Panc1 (cell line): ENCODE results near the gene TRABD2B. TPM values are rescaled to one million over a fixed set of nuclear protein-coding genes. Genes with fewer than 3 reads are reported as not detected.

Experiments
- ATAC-seq: fragments of 200-7000 bp; cut with Tn5 transposase; 2 replicates; pipeline ENCODE4 v1.9.1; 2020; ENCODE audit warnings: mild to moderate bottlenecking, moderate library complexity
- BruUV-seq: library from RNA; stranded (reverse); fragments of 400-500 nt; replicated peaks from 2 replicates; lab custom pipeline; 2021; lab: Mats Ljungman, UMichigan
- CTCF ChIA-PET: fragments of 300-600 bp; sonication (Branson Sonifier 250); formaldehyde crosslinking; loops from one replicate; lab custom pipeline; 2022; ENCODE audit warnings: antibody characterized with exemption; lab: Charles Lee
- POLR2A ChIA-PET: fragments of 300-600 bp; sonication (Branson Sonifier 250); formaldehyde crosslinking; loops from one replicate; lab custom pipeline; 2022; ENCODE audit warnings: antibody characterized with exemption; lab: Charles Lee
- DNase-seq: peaks from one replicate; pipeline ENCODE4 v3.0.0-alpha.2; 2010; ENCODE audit warnings: low read depth, low spot score
- H3K27ac ChIP-seq: 2 replicates; pipeline ENCODE4 v1.5.1; 2011; ENCODE audit warnings: mild to moderate bottlenecking, low read length, inconsistent platforms
- H3K27me3 ChIP-seq: fragments of 200-500 bp; sonication (Bioruptor generic); 2 replicates; pipeline ENCODE4 v1.6.0; 2014; ENCODE audit warnings: low read length, inconsistent platforms; ENCODE audit not compliant: control insufficient read depth, insufficient read depth
- H3K36me3 ChIP-seq: fragments of 200-500 bp; sonication (Bioruptor generic); 2 replicates; pipeline ENCODE4 v1.5.1; 2014; ENCODE audit warnings: inconsistent platforms, mild to moderate bottlenecking, low read length, moderate library complexity; ENCODE audit not compliant: control insufficient read depth, insufficient read depth
- H3K4me1 ChIP-seq: 2 replicates; pipeline ENCODE4 v1.5.1; 2011; ENCODE audit warnings: inconsistent platforms, mild to moderate bottlenecking, low read length, moderate library complexity; ENCODE audit not compliant: control insufficient read depth, insufficient read depth
- H3K4me3 ChIP-seq, 2 experiments: 2 replicates each; pipeline ENCODE4 v1.5.1; 2011 to 2012; ENCODE audit warnings: low read depth in 2 of 2, low read length in 2 of 2, mild to moderate bottlenecking in 2 of 2, inconsistent platforms in 1 of 2, moderate library complexity in 1 of 2
- H3K9me3 ChIP-seq: fragments of 200-500 bp; sonication (Bioruptor generic); 2 replicates; pipeline ENCODE4 v1.5.1; 2014; ENCODE audit warnings: low read depth, mild to moderate bottlenecking, inconsistent platforms, low read length, moderate library complexity; ENCODE audit not compliant: control insufficient read depth, insufficient read depth
- POLR2AphosphoS5 ChIP-seq: IDR thresholded peaks from 2 replicates; pipeline ENCODE4 v1.6.1; 2012; ENCODE audit warnings: mild to moderate bottlenecking, low read depth, low read length, moderate library complexity
- SIN3A ChIP-seq: IDR thresholded peaks from 2 replicates; pipeline ENCODE4 v1.6.1; 2012; ENCODE audit warnings: low read depth, mild to moderate bottlenecking, low read length, moderate library complexity, borderline replicate concordance; ENCODE audit not compliant: insufficient read depth
- TCF7L2 ChIP-seq: IDR thresholded peaks from 2 replicates; pipeline ENCODE4 v1.6.1; 2011; ENCODE audit warnings: mild to moderate bottlenecking, low read depth, low read length, inconsistent platforms
- in situ Hi-C: cut with HindIII; loops from 2 replicates; pipeline ENCODE4 v1.10.0; 2016; ENCODE audit warnings: low sequenced_read_pairs, low pct_unique_long_range_greater_than_20kb
- intact Hi-C: fragments of 100-400 bp; cut with micrococcal nuclease; formaldehyde crosslinking; loops from one replicate; pipeline ENCODE4 v1.10.0; 2022; ENCODE audit not compliant: unreplicated experiment
- total RNA-seq: library from RNA; stranded (reverse); gene quantifications from one replicate; pipeline ENCODE4 v1.2.1, GENCODE V29; 2021; ENCODE audit not compliant: unreplicated experiment
- TF ChIP-seq, protein P1 (sequence below): fragments of 450-650 bp; IDR thresholded peaks from 2 replicates; pipeline ENCODE4 v1.5.1; 2017; ENCODE audit warnings: mild to moderate bottlenecking
- TF ChIP-seq, protein P2 (sequence below), 2 experiments: IDR thresholded peaks; 2 replicates each; pipeline ENCODE4 v1.6.1; 2011 to 2012; ENCODE audit warnings: low read depth in 2 of 2, control low read depth in 1 of 2, low read length in 1 of 2, mild to moderate bottlenecking in 1 of 2, moderate library complexity in 1 of 2; ENCODE audit not compliant: insufficient read depth in 1 of 2

The TRABD2B gene
- total RNA-seq, 1 experiment from 2014 or later, result not detected

DNA sequence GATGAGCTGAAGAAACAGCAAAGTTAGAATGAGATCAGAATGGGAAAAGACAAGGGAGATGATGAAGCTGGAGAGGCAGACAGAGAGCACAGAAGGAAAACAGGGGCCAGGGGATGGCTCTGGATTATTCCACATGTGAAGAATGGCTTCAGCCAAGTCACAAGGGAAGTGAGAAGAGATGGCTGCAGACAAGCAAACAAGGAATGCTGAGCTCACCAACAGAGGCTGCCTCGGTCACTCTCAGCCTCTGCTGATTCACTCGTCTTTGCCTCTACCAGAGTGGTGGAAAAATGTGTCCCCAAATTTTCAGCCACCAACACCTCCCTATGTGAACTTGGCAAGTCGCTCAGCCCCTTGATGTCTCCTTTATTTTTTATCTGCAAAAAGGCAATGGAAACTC is 46.7 kb downstream of the TRABD2B start:
- intact Hi-C loops (no loop called here), in situ Hi-C loops (no loop called here)
- Histone ChIP-seq H3K36me3 (no peaks in the 10 kb centered on the region), H3K27me3 (0 out of 2 replicates have a peak, but pooled peaks cover under 1% of the 10 kb centered on the region), H3K27ac (no peak overlapping the region), H3K4me3 (no peak overlapping the region), H3K4me1 (no peaks in the 10 kb centered on the region), H3K9me3 (no peaks in the 10 kb centered on the region)
- ATAC-seq, result no peak
- BruUV-seq, result no TSS peak
- ChIA-PET POLR2A (interaction anchor here (0.6 kb wide), 1 partner anchor 426 kb away, joined by 3 read pairs; no protein-coding TSS in a partner anchor), CTCF (no interaction called here)
- no peak for TF ChIP-seq SIN3A
- TF ChIP-seq, protein P1, sequence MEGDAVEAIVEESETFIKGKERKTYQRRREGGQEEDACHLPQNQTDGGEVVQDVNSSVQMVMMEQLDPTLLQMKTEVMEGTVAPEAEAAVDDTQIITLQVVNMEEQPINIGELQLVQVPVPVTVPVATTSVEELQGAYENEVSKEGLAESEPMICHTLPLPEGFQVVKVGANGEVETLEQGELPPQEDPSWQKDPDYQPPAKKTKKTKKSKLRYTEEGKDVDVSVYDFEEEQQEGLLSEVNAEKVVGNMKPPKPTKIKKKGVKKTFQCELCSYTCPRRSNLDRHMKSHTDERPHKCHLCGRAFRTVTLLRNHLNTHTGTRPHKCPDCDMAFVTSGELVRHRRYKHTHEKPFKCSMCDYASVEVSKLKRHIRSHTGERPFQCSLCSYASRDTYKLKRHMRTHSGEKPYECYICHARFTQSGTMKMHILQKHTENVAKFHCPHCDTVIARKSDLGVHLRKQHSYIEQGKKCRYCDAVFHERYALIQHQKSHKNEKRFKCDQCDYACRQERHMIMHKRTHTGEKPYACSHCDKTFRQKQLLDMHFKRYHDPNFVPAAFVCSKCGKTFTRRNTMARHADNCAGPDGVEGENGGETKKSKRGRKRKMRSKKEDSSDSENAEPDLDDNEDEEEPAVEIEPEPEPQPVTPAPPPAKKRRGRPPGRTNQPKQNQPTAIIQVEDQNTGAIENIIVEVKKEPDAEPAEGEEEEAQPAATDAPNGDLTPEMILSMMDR, result no peak
- TF ChIP-seq, protein P2, sequence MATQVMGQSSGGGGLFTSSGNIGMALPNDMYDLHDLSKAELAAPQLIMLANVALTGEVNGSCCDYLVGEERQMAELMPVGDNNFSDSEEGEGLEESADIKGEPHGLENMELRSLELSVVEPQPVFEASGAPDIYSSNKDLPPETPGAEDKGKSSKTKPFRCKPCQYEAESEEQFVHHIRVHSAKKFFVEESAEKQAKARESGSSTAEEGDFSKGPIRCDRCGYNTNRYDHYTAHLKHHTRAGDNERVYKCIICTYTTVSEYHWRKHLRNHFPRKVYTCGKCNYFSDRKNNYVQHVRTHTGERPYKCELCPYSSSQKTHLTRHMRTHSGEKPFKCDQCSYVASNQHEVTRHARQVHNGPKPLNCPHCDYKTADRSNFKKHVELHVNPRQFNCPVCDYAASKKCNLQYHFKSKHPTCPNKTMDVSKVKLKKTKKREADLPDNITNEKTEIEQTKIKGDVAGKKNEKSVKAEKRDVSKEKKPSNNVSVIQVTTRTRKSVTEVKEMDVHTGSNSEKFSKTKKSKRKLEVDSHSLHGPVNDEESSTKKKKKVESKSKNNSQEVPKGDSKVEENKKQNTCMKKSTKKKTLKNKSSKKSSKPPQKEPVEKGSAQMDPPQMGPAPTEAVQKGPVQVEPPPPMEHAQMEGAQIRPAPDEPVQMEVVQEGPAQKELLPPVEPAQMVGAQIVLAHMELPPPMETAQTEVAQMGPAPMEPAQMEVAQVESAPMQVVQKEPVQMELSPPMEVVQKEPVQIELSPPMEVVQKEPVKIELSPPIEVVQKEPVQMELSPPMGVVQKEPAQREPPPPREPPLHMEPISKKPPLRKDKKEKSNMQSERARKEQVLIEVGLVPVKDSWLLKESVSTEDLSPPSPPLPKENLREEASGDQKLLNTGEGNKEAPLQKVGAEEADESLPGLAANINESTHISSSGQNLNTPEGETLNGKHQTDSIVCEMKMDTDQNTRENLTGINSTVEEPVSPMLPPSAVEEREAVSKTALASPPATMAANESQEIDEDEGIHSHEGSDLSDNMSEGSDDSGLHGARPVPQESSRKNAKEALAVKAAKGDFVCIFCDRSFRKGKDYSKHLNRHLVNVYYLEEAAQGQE (IDR thresholded peaks at IDR 0.05; ENCODE audit: insufficient read depth in 1 of 2, low read depth in 2 of 2, low read length in 1 of 2), result no peak
- no peak for TF ChIP-seq TCF7L2
- no peak for TF ChIP-seq POLR2AphosphoS5
- no peak for DNase-seq

DNA sequence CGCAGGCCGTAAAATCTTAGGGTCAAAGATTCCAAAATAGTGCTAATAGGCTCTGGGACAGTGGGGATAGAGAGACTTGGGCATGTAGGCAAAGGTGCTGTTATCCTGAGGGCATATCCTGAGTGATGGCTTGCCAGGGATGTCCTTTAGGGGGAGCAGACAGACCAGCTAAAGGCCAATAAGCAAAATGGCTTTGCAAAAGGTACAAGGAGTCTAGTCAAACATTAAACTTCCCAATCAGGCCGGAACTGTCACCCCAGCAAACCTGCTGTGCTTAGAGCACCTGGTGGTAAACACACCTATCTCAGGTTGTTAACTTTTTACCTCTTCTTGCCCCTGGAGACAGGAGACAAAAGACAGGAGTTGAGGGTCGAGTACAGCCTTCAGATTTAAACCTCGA is 49.1 kb downstream of the TRABD2B start:
- no peak for TF ChIP-seq POLR2AphosphoS5
- TF ChIP-seq, protein P1, result peak; percentile 36; the same call in 1 of the 2 replicates
- intact Hi-C loops, result no loop called here
- no peak for DNase-seq
- no peaks in the 10 kb centered on the region for H3K36me3 ChIP-seq
- in situ Hi-C loops, result no loop called here
- no peaks in the 10 kb centered on the region for H3K4me1 ChIP-seq
- CTCF ChIA-PET, result no interaction called here
- no peaks in the 10 kb centered on the region for H3K9me3 ChIP-seq
- peak; percentile 69; the same call in 1 of the 2 replicates for ATAC-seq
- BruUV-seq, result no TSS peak
- H3K27me3 ChIP-seq, result 0 out of 2 replicates have a peak, but pooled peaks cover 3% of the 10 kb centered on the region
- no peak overlapping the region for H3K27ac ChIP-seq
- POLR2A ChIA-PET, result no interaction called here
- no peak overlapping the region for H3K4me3 ChIP-seq
